ENCODE results near the gene ANKS3. TPM values are rescaled to one million over a fixed set of nuclear protein-coding genes. Genes with fewer than 3 reads are reported as not detected.

ANKS3 gene
- total RNA-seq, 4 donors from 2014 or later: 6.7 to 16.6 (median 9.0) TPM

GRCh38 chr16:4695473-4696171 lies 38.4 kb downstream of the ANKS3 start:
- H3K36me3 ChIP-seq: peaks cover 0 to 33% of the 10 kb centered on the region in 2 donors
- H3K4me1 ChIP-seq: peaks cover 15 to 19% of the 10 kb centered on the region in 2 donors
- in situ Hi-C loops (cut with MboI; ENCODE audit: low sequenced_read_pairs in 4 of 4): no loop called here
- no peaks in the 10 kb centered on the region for H3K9me3 ChIP-seq
- ATAC-seq (no peak), DNase-seq (no peak)
- no peak for TF ChIP-seq POLR2A (IDR thresholded peaks at IDR 0.05)
- TF ChIP-seq CTCF (IDR thresholded peaks at IDR 0.05 in 4 of 5, conservative IDR thresholded peaks at IDR 0.05 in 1 of 5): no peak
- no peaks in the 10 kb centered on the region for H3K27me3 ChIP-seq
- H3K4me3 ChIP-seq: no peak overlapping the region
- H3K27ac ChIP-seq: peak overlapping the region in 3 of 4 donors; percentile 80 to 89 (median 84)
- intact Hi-C loops (cut with DNase I; ENCODE audit: low total_unique reads): no loop called here

GRCh38 chr16:4694642-4695451 lies 39.2 kb downstream of the ANKS3 start:
- Histone ChIP-seq H3K4me3 (peak overlapping the region in 3 of 4 donors; percentile 68 to 90 (median 87)), H3K27me3 (no peaks in the 10 kb centered on the region), H3K27ac (peak overlapping the region; percentile 66 to 89 (median 82)), H3K9me3 (no peaks in the 10 kb centered on the region), H3K4me1 (peaks cover 15 to 19% of the 10 kb centered on the region in 2 donors), H3K36me3 (peaks cover 0 to 25% of the 10 kb centered on the region in 2 donors)
- no peak for ATAC-seq
- DNase-seq: no peak
- intact Hi-C loops (cut with DNase I; ENCODE audit: low total_unique reads): no loop called here
- TF ChIP-seq CTCF (IDR thresholded peaks at IDR 0.05 in 4 of 5, conservative IDR thresholded peaks at IDR 0.05 in 1 of 5) (no peak), POLR2A (IDR thresholded peaks at IDR 0.05) (no peak)
- in situ Hi-C loops (cut with MboI; ENCODE audit: low sequenced_read_pairs in 4 of 4): no loop called here

GRCh38 chr16:4693956-4694641 lies 40.0 kb downstream of the ANKS3 start:
- Histone ChIP-seq H3K9me3 (no peaks in the 10 kb centered on the region), H3K27ac (peak overlapping the region; percentile 66 to 89 (median 82)), H3K36me3 (peaks cover 0 to 20% of the 10 kb centered on the region in 2 donors), H3K4me3 (peak overlapping the region; percentile 68 to 90 (median 82)), H3K27me3 (no peaks in the 10 kb centered on the region), H3K4me1 (peaks cover 15 to 19% of the 10 kb centered on the region in 2 donors)
- in situ Hi-C loops (cut with MboI; ENCODE audit: low sequenced_read_pairs in 4 of 4) (no loop called here), intact Hi-C loops (cut with DNase I; ENCODE audit: low total_unique reads) (loop anchor here (1.0 to 2.0 kb wide), 3 partner anchors 41 to 263 kb away; partner anchors contain the start of genes ANKS3 and DNAAF8)
- DNase-seq (no peak), ATAC-seq (peak; percentile 12 to 20)
- TF ChIP-seq CTCF (IDR thresholded peaks at IDR 0.05 in 4 of 5, conservative IDR thresholded peaks at IDR 0.05 in 1 of 5) (no peak), POLR2A (IDR thresholded peaks at IDR 0.05) (no peak)

GRCh38 chr16:4693296-4693955 lies 40.6 kb downstream of the ANKS3 start, which contains the start of gene NUDT16L1:
TSS of gene NUDT16L1 (plus strand) at chr16:4693562. CDS start at chr16:4693727, 165 bp downstream.
- intact Hi-C loops (cut with DNase I; ENCODE audit: low total_unique reads): loop anchor here (1.0 to 2.0 kb wide), 3 partner anchors 41 to 263 kb away; partner anchors contain the start of genes ANKS3 and DNAAF8
- no peaks in the 10 kb centered on the region for H3K9me3 ChIP-seq
- peak within 1 kb of the TSS; percentile 66 to 89 (median 82) for H3K27ac ChIP-seq
- peak; percentile 83 to 86 for ATAC-seq
- in situ Hi-C loops (cut with MboI; ENCODE audit: low sequenced_read_pairs in 4 of 4): no loop called here
- TF ChIP-seq POLR2A (IDR thresholded peaks at IDR 0.05) (peak; percentile 43 to 50), CTCF (IDR thresholded peaks at IDR 0.05 in 4 of 5, conservative IDR thresholded peaks at IDR 0.05 in 1 of 5) (peak in 4 of 5 experiments; percentile 31 to 57 (median 42))
- peaks cover 19 to 25% of the 10 kb centered on the region in 2 donors for H3K4me1 ChIP-seq
- peak within 1 kb of the TSS; percentile 68 to 90 (median 82) for H3K4me3 ChIP-seq
- H3K27me3 ChIP-seq: no peaks in the 10 kb centered on the region
- H3K36me3 ChIP-seq: peaks cover 0 to 18% of the 10 kb centered on the region in 2 donors
- DNase-seq: peak; percentile 90 to 95

Measured in gastrocnemius medialis (tissue), 4 donors.